ENCODE measurements around the gene MDM4.

MDM4 gene

DNA sequence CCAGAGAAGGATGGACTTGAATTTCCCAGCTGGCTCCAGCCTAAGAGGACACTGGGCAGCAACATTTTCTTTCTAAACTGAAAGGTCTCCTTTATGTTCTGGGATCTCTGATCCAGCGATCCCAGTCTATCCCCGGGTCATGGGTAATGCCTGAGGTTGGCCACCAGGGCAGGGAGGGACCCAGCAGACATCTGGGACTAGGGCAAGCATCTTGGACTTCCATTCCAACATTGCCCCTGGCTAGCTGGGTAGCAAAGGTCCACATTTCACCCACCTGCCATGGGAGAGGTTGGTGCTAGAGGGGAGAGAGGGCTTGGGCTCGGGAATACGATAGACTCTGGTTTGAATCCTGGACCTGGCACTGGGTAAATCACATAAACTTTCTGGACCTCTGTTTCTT lies 84.8 kb downstream of the MDM4 start:
- Histone ChIP-seq H3K4me1 (ENCODE audit: insufficient read depth, low read length) (peaks cover 11% of the 10 kb centered on the region), H3K36me3 (ENCODE audit: insufficient read depth, low read length) (no peaks in the 10 kb centered on the region), H3K9me3 (ENCODE audit: control insufficient read depth, insufficient read depth, low read length) (no peaks in the 10 kb centered on the region), H3K9ac (ENCODE audit: low read depth, low read length) (no peak overlapping the region)

DNA sequence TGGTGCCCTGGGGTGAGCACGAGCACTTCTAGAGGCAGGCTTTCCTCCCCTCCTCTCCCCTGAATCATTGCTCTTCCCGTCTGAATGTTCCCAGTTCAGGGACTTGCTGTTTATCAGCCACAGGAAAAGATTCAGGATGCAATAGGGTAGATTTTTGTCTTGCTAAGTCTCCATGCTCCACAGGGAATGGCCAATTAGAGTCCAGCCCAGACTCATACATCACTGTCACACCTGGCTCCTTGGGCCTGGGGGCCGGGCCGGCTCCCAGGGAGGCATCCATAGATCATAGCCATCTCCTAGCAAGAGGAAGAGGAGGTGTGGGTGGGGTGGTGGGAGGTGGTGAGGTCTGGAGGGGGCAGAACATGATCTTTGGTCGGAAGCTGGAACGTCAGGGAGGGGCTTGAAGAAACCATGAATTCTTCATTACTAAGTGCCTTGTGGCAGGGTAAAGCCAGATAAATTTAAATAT lies 85.9 kb downstream of the MDM4 start:
- peaks cover 11% of the 10 kb centered on the region for H3K4me1 ChIP-seq (ENCODE audit: insufficient read depth, low read length)
- H3K36me3 ChIP-seq (ENCODE audit: insufficient read depth, low read length), result no peaks in the 10 kb centered on the region
- no peak overlapping the region for H3K9ac ChIP-seq (ENCODE audit: low read depth, low read length)
- H3K9me3 ChIP-seq (ENCODE audit: control insufficient read depth, insufficient read depth, low read length), result no peaks in the 10 kb centered on the region

DNA sequence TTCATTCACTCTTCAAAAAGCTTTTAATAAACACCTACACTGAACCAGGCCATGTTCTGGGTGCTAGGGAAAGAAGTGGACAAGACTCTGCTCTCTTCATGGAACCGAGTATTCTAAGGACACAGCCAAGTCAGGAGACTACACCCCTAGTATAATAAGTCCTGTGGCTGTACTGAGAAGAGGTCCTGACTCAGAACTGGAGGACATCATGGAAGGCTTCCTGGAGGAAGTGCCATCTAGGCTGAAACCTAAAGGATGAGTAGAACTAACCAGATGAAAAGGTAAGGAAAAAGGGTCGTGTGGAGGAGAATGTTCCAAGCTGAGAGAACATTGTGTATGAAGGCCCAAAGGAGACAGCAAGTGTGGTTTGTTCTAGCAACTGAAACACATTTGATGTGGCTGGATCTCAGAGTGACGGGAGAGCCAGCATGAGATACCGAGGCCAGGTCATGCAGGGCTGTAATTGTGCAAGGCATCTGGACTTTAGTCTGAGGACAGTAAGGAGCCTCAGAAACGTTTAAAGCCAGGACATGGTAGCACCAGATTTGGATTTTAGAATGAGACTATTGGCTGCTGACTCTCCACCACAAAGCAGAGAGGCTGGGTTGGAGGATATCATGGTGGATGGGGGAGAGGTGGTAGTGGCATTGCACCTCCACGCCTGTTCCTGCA lies 86.8 kb downstream of the MDM4 start:
- Histone ChIP-seq H3K4me1 (ENCODE audit: insufficient read depth, low read length) (peaks cover 11% of the 10 kb centered on the region), H3K36me3 (ENCODE audit: insufficient read depth, low read length) (no peaks in the 10 kb centered on the region), H3K9me3 (ENCODE audit: control insufficient read depth, insufficient read depth, low read length) (no peaks in the 10 kb centered on the region), H3K9ac (ENCODE audit: low read depth, low read length) (no peak overlapping the region)

DNA sequence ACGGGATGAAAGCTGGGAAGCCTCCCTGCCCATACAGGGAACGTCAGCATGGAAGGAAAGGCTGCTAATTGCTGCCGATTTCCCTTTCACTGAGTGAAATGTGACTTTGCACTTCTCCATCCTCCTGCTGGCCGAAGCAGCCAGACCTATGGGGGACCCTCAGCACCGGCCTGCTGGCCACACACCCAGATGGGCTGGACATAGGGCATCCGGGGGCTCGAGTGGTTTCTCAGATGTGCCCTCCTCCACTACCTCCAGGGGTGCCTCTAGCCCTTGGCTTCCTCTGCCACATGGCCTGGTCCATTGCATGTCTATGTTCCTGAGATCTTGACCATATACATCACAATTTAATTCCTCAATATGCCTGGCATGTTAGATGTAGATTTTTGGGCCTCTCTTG lies 89.6 kb downstream of the MDM4 start:
- no peaks in the 10 kb centered on the region for H3K9me3 ChIP-seq (ENCODE audit: control insufficient read depth, insufficient read depth, low read length)
- H3K36me3 ChIP-seq (ENCODE audit: insufficient read depth, low read length), result no peaks in the 10 kb centered on the region
- peaks cover 11% of the 10 kb centered on the region for H3K4me1 ChIP-seq (ENCODE audit: insufficient read depth, low read length)
- no peak overlapping the region for H3K9ac ChIP-seq (ENCODE audit: low read depth, low read length)

Data from ES-I3 (cell line).